IPS-15b (cell line): Measurements from ENCODE around the gene CYS1.

Source experiments
- H3K27me3 ChIP-seq: one replicate; pipeline ENCODE4 v1.6.1; 2013; ENCODE audit warnings: low read length; ENCODE audit not compliant: control insufficient read depth, insufficient read depth
- H3K36me3 ChIP-seq: one replicate; pipeline ENCODE4 v1.6.1; 2013; ENCODE audit warnings: low read length; ENCODE audit not compliant: control insufficient read depth, insufficient read depth
- H3K4me1 ChIP-seq: one replicate; pipeline ENCODE4 v1.6.1; 2013; ENCODE audit warnings: mild to moderate bottlenecking, low read length; ENCODE audit not compliant: control insufficient read depth, insufficient read depth
- H3K4me3 ChIP-seq: one replicate; pipeline ENCODE4 v1.5.1; 2013; ENCODE audit warnings: low read depth, low read length
- H3K9ac ChIP-seq: one replicate; pipeline ENCODE4 v1.6.1; 2013; ENCODE audit warnings: low read depth, mild to moderate bottlenecking, low read length
- H3K9me3 ChIP-seq: one replicate; pipeline ENCODE4 v1.6.1; 2013; ENCODE audit warnings: mild to moderate bottlenecking, low read length; ENCODE audit not compliant: control insufficient read depth, insufficient read depth

Gene CYS1, protein sequence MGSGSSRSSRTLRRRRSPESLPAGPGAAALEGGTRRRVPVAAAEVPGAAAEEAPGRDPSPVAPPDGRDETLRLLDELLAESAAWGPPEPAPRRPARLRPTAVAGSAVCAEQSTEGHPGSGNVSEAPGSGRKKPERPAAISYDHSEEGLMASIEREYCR

DNA sequence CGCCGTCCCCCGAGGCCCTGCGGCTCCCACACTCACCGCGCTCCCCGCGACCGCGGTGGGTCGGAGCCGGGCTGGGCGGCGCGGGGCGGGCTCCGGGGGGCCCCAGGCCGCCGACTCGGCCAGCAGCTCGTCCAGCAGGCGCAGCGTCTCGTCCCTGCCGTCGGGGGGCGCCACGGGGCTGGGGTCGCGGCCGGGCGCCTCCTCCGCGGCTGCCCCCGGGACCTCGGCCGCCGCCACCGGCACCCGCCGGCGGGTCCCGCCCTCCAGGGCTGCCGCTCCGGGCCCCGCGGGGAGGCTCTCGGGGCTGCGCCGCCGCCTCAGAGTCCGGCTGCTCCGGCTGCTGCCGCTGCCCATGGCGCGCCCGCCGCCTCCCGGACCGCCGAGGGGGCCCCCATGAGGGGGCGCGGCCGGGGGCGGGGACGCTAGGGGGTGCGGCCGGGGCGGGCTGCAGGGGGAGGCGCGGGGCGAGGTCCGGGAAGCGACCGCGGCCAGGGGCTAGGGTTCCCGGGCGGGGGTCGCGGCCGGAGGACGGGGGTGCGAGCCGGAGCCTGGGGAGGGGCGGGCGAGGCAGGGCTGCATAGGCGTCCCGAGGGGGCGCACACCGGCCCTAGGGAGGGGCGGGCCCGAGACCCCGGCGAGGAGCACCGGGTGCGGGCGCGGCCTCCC, at the start of gene CYS1:
Gene CYS1, minus strand, starts transcription at position 542 of the 666 bp plus-strand sequence. Its CDS starts 188 bp downstream, at position 354.
- Histone ChIP-seq H3K4me1 (peaks cover 7% of the 10 kb centered on the region), H3K36me3 (no peaks in the 10 kb centered on the region), H3K4me3 (peak within 1 kb of the TSS; percentile 48), H3K27me3 (peaks cover 28% of the 10 kb centered on the region), H3K9me3 (no peaks in the 10 kb centered on the region), H3K9ac (no peak within 1 kb of the TSS)

DNA sequence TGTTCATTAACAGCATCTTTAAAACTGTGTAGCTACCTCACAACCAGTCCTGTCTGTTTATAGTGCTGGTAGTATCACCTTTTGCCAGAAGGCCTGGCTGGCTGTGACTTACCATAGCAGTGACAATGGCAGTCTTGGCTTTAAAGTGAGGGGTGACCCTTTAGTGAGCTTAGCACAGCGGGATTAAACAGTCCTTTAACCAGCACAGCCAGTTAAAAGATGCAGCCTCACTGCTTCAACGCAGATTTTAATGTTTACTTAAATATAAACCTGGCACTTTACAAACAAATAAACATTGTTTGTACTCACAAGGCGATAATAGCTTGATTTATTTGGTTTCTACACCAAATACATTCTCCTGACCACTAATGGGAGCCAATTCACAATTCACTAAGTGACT, 49.3 kb upstream of the CYS1 start:
- Histone ChIP-seq H3K36me3 (peaks cover 32% of the 10 kb centered on the region), H3K4me1 (no peaks in the 10 kb centered on the region), H3K4me3 (no peak overlapping the region), H3K27me3 (no peaks in the 10 kb centered on the region), H3K9ac (no peak overlapping the region), H3K9me3 (no peaks in the 10 kb centered on the region)

DNA sequence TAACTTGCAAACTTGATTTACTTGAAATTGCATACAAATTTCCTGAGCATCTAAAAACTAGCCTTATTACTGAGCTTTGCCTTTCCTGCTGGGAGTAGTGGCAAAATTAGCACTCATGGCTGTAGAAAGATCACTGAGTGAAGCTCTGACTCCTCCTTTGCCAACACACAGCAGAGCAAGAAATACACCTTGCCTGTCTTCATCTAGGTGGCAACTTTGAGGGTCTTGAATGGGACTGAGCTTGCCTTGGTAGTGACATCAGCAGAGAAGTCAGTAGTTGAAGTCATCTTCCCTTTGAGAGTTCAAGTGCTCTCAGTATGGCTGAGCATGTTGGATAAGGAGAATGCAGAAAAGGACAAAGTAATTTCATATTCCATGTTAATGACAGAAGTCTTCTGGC, 48.2 kb upstream of the CYS1 start:
- Histone ChIP-seq H3K4me3 (no peak overlapping the region), H3K9ac (no peak overlapping the region), H3K9me3 (no peaks in the 10 kb centered on the region), H3K36me3 (peaks cover 32% of the 10 kb centered on the region), H3K4me1 (no peaks in the 10 kb centered on the region), H3K27me3 (no peaks in the 10 kb centered on the region)

DNA sequence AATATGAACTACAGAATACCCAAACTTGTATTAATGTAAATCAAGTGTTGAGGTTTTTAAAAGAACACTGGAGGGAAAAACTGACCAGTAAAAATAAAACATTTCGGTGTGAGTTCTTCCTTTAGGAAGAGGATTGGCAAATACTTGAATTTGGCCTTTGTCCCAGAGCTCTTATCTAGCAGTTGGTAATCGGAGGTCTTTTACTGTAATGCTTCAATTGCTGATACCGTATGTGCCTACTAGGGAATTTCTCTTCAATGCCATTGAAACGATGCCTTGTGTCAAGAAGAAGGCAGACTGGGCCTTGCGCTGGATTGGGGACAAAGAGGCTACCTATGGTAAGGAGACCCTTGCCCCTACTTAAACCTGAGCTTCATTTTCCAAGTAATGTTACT, 46.4 kb upstream of the CYS1 start:
- Histone ChIP-seq H3K9me3 (no peaks in the 10 kb centered on the region), H3K4me1 (no peaks in the 10 kb centered on the region), H3K4me3 (no peak overlapping the region), H3K9ac (no peak overlapping the region), H3K27me3 (no peaks in the 10 kb centered on the region), H3K36me3 (peaks cover 27% of the 10 kb centered on the region)

GRCh38 chr2:10125842-10126631, 45.8 kb upstream of the CYS1 start:
- H3K27me3 ChIP-seq: no peaks in the 10 kb centered on the region
- H3K9ac ChIP-seq: no peak overlapping the region
- H3K4me3 ChIP-seq: no peak overlapping the region
- H3K4me1 ChIP-seq: no peaks in the 10 kb centered on the region
- H3K36me3 ChIP-seq: peaks cover 27% of the 10 kb centered on the region
- no peaks in the 10 kb centered on the region for H3K9me3 ChIP-seq

DNA sequence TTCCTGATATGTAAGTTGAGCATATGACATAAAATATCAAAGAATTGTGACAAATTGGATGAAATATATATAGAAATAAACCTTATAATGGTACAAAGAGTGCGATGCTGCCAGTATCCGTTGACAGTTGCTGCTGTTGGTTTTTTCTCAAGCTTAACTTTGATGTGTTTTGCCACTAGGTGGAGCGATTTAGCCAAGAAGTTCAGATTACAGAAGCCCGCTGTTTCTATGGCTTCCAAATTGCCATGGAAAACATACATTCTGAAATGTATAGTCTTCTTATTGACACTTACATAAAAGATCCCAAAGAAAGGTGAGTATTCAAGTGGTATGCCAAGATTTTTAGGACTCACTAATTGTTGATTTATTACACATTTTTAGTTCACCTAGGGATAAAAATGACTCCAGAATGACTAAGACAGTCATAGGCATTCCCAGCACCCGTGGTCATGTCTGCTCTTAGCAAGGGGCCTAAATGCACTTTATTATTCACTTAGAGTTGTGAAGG, 44.4 kb upstream of the CYS1 start:
- Histone ChIP-seq H3K4me3 (no peak overlapping the region), H3K4me1 (no peaks in the 10 kb centered on the region)

DNA sequence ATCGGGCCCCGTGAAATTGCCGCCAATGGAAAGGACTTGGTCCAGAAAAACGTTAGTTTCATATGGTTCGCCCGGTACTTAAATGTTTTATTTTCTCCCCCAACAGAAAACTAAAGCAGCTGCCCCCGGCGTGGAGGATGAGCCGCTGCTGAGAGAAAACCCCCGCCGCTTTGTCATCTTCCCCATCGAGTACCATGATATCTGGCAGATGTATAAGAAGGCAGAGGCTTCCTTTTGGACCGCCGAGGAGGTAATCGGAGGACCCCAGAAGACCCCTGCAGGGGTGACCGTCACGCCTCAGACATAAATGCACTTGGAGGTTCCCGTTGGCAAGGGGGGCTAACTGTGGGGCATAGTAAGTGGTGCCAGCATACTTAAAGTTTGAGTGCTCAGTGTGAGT, 43.1 kb upstream of the CYS1 start:
- H3K36me3 ChIP-seq: peaks cover 16% of the 10 kb centered on the region
- H3K4me3 ChIP-seq: peak overlapping the region; percentile 78
- H3K9me3 ChIP-seq: no peaks in the 10 kb centered on the region
- H3K4me1 ChIP-seq: no peaks in the 10 kb centered on the region
- no peaks in the 10 kb centered on the region for H3K27me3 ChIP-seq
- H3K9ac ChIP-seq: peak overlapping the region; percentile 86

More for the DNA sequence above, 44.4 kb upstream of the CYS1 start:
- H3K36me3 ChIP-seq: peaks cover 24% of the 10 kb centered on the region
- no peaks in the 10 kb centered on the region for H3K27me3 ChIP-seq
- no peaks in the 10 kb centered on the region for H3K9me3 ChIP-seq
- H3K9ac ChIP-seq: no peak overlapping the region

GRCh38 chr2:10122500-10123280, 42.5 kb upstream of the CYS1 start, which contains the start of gene RRM2:
TSS of gene RRM2 (plus strand) at chr2:10122739. CDS start at chr2:10122799, 60 bp downstream.
- Histone ChIP-seq H3K36me3 (peaks cover 11% of the 10 kb centered on the region), H3K9me3 (no peaks in the 10 kb centered on the region), H3K27me3 (no peaks in the 10 kb centered on the region), H3K4me3 (peak within 1 kb of the TSS; percentile 78), H3K9ac (peak within 1 kb of the TSS; percentile 86), H3K4me1 (no peaks in the 10 kb centered on the region)

GRCh38 chr2:10120877-10121574, 40.8 kb upstream of the CYS1 start:
- H3K27me3 ChIP-seq: no peaks in the 10 kb centered on the region
- H3K9ac ChIP-seq: peak overlapping the region; percentile 19
- H3K4me3 ChIP-seq: peak overlapping the region; percentile 52
- H3K36me3 ChIP-seq: peaks cover 10% of the 10 kb centered on the region
- H3K9me3 ChIP-seq: no peaks in the 10 kb centered on the region
- H3K4me1 ChIP-seq: no peaks in the 10 kb centered on the region

- Histone ChIP-seq H3K4me1 (no peaks in the 10 kb centered on the region), H3K9ac (peak overlapping the region; percentile 57), H3K36me3 (peaks cover 6% of the 10 kb centered on the region), H3K9me3 (no peaks in the 10 kb centered on the region), H3K4me3 (peak overlapping the region; percentile 52), H3K27me3 (no peaks in the 10 kb centered on the region)
Observed at GRCh38 chr2:10120158-10120876, 40.1 kb upstream of the CYS1 start.
